ENCODE data around the gene CDYL2. TPM values are rescaled to one million over a fixed set of nuclear protein-coding genes. Genes with fewer than 3 reads are reported as not detected.

Gene CDYL2
- total RNA-seq, 2 donors from 2014 or later, result 35.9 to 44.3 TPM

- no peak for DNase-seq
- no peak overlapping the region for H3K4me3 Mint-ChIP-seq
- H3K27me3 Mint-ChIP-seq (ENCODE audit: low read depth), result no peaks in the 10 kb centered on the region
- H3K27ac Mint-ChIP-seq, result no peak overlapping the region
- H3K36me3 Mint-ChIP-seq (ENCODE audit: insufficient read depth in 2 of 2), result peaks cover 0 to under 1% of the 10 kb centered on the region in 2 donors
- no peaks in the 10 kb centered on the region for H3K9me3 Mint-ChIP-seq
- peaks cover 17% of the 10 kb centered on the region for H3K4me1 Mint-ChIP-seq (ENCODE audit: low read depth)
- ATAC-seq (replicated peaks in 1 of 2), result no peak
Measured at GRCh38 chr16:80689487-80689886, 114.9 kb downstream of the CDYL2 start.

- peaks cover 5% of the 10 kb centered on the region for H3K4me1 Mint-ChIP-seq (ENCODE audit: low read depth)
- ATAC-seq (replicated peaks in 1 of 2) (no peak), DNase-seq (no peak)
- no peak overlapping the region for H3K27ac Mint-ChIP-seq
- H3K4me3 Mint-ChIP-seq, result no peak overlapping the region
- no peaks in the 10 kb centered on the region for H3K27me3 Mint-ChIP-seq (ENCODE audit: low read depth)
- peaks cover 1 to 2% of the 10 kb centered on the region in 2 donors for H3K36me3 Mint-ChIP-seq (ENCODE audit: insufficient read depth in 2 of 2)
- no peaks in the 10 kb centered on the region for H3K9me3 Mint-ChIP-seq
Measured at GRCh38 chr16:80687606-80688005, 116.8 kb downstream of the CDYL2 start.

DNA sequence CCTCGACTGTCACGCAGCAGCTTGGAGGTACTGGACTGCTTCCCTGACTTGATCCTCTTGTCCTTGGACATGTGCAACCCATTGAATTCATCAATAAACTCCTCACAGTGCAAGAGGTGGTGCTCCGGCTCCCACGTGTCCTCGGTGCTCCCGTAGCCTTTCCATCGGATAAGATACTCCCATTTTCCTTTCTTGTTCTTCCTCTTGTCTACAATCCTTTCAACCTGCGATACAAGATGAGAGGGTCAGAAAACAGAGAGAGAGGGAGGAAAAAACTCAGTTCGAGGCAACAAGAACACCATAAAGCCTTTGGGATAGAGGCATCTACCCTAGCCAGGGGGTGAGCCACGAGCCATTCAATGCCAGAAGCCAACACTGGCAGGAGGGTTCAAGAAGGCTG is 119.5 kb downstream of the CDYL2 start:
- Mint-ChIP-seq H3K36me3 (ENCODE audit: insufficient read depth in 2 of 2) (peaks cover 1 to 2% of the 10 kb centered on the region in 2 donors), H3K27ac (no peak overlapping the region), H3K9me3 (no peaks in the 10 kb centered on the region), H3K4me1 (ENCODE audit: low read depth) (peaks cover 16% of the 10 kb centered on the region), H3K4me3 (no peak overlapping the region), H3K27me3 (ENCODE audit: low read depth) (no peaks in the 10 kb centered on the region)
- ATAC-seq (replicated peaks in 1 of 2), result no peak
- no peak for DNase-seq

GRCh38 chr16:80684136-80684765 is 120.1 kb downstream of the CDYL2 start:
- DNase-seq (no peak), ATAC-seq (replicated peaks in 1 of 2) (no peak)
- H3K27me3 Mint-ChIP-seq (ENCODE audit: low read depth), result no peaks in the 10 kb centered on the region
- peaks cover 16% of the 10 kb centered on the region for H3K4me1 Mint-ChIP-seq (ENCODE audit: low read depth)
- H3K4me3 Mint-ChIP-seq, result no peak overlapping the region
- H3K9me3 Mint-ChIP-seq, result no peaks in the 10 kb centered on the region
- H3K36me3 Mint-ChIP-seq (ENCODE audit: insufficient read depth in 2 of 2), result peaks cover 2 to 5% of the 10 kb centered on the region in 2 donors
- H3K27ac Mint-ChIP-seq, result no peak overlapping the region

GRCh38 chr16:80683646-80684045 is 120.8 kb downstream of the CDYL2 start:
- ATAC-seq (replicated peaks in 1 of 2), result no peak
- no peaks in the 10 kb centered on the region for H3K9me3 Mint-ChIP-seq
- DNase-seq, result no peak
- H3K4me1 Mint-ChIP-seq (ENCODE audit: low read depth), result peaks cover 16% of the 10 kb centered on the region
- H3K4me3 Mint-ChIP-seq, result no peak overlapping the region
- no peak overlapping the region for H3K27ac Mint-ChIP-seq
- H3K36me3 Mint-ChIP-seq (ENCODE audit: insufficient read depth in 2 of 2), result peaks cover 2 to 5% of the 10 kb centered on the region in 2 donors
- no peaks in the 10 kb centered on the region for H3K27me3 Mint-ChIP-seq (ENCODE audit: low read depth)

DNA sequence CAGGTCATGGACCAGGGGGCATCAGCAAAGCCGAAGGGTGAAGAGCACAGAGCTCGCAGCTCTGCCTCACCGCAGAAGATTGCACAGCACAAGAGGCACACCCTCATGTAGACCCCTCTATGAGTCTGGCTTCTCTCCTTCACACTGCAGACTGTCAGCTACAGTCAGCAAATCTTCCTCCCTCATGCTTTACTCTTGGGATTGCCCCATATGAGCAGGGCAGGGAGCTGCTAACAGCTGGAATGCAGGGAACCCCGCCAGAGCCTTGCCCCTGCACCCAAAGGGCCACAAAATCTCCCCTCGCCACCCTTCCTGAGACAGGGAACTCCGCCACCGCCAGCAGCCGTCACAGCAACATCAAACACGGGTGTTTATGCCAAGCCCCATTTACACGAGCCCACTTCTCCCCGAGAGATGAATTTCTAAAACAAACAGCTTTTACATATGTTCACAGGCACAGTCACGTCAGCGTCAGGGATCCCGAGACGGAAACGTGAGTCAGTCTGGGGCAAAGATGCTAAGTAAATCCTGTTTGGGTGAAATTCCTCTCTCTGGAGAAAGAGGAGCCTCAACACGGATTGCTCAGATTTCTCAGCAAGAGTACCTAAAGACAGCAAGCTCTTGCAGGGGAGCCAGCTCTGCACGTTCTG is 121.9 kb downstream of the CDYL2 start:
- H3K4me1 Mint-ChIP-seq (ENCODE audit: low read depth), result peaks cover 16% of the 10 kb centered on the region
- ATAC-seq (replicated peaks in 1 of 2), result no peak
- no peak for DNase-seq
- H3K4me3 Mint-ChIP-seq, result no peak overlapping the region
- peaks cover 2 to 5% of the 10 kb centered on the region in 2 donors for H3K36me3 Mint-ChIP-seq (ENCODE audit: insufficient read depth in 2 of 2)
- no peak overlapping the region for H3K27ac Mint-ChIP-seq
- H3K9me3 Mint-ChIP-seq, result no peaks in the 10 kb centered on the region
- H3K27me3 Mint-ChIP-seq (ENCODE audit: low read depth), result no peaks in the 10 kb centered on the region

DNA sequence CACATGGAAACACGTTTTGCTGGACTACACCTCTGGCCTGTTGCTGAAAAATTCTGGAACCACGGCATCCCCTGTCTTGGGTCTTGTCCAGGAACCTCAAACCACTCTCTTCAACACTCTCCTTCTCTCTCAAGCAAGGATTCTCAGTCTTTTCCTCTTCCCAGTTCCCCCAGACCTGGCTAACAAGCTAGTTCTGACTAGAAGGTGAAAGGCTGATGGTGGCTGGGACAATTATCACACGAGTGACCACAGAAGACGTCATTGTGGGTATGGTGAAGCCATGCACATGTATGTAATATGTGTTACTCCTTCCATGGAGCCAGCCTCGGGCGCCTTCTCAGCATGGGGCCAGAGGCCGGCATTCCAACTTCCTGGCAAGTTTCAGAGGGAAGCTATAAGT is 123.0 kb downstream of the CDYL2 start:
- Mint-ChIP-seq H3K27me3 (ENCODE audit: low read depth) (no peaks in the 10 kb centered on the region), H3K27ac (no peak overlapping the region), H3K36me3 (ENCODE audit: insufficient read depth in 2 of 2) (peaks cover 5 to 7% of the 10 kb centered on the region in 2 donors), H3K9me3 (no peaks in the 10 kb centered on the region), H3K4me3 (no peak overlapping the region), H3K4me1 (ENCODE audit: low read depth) (peaks cover 27% of the 10 kb centered on the region)
- ATAC-seq (replicated peaks in 1 of 2) (no peak), DNase-seq (no peak)

DNA sequence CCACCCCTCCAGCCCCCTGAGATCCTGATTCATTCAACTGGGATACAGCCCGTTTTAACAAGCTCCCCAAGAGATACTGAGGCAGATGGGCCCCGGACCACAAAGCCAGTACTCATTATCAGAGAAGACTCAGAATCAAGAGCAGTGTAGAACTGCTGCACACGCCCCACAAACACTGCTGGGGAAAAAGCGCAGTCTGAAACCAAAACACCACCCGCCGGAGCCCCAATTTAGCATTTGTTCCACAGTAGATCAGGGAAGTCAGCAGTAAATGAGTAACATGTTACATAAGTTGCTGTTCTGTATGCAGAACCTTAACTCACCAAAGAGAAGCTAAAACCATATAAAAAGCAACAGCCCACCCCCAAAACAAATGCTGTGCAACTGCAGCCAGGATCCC is 123.6 kb downstream of the CDYL2 start:
- Mint-ChIP-seq H3K27me3 (ENCODE audit: low read depth) (no peaks in the 10 kb centered on the region), H3K9me3 (no peaks in the 10 kb centered on the region), H3K27ac (no peak overlapping the region), H3K4me1 (ENCODE audit: low read depth) (peaks cover 33% of the 10 kb centered on the region), H3K36me3 (ENCODE audit: insufficient read depth in 2 of 2) (peaks cover 5 to 7% of the 10 kb centered on the region in 2 donors), H3K4me3 (no peak overlapping the region)
- no peak for DNase-seq
- no peak for ATAC-seq (replicated peaks in 1 of 2)

DNA sequence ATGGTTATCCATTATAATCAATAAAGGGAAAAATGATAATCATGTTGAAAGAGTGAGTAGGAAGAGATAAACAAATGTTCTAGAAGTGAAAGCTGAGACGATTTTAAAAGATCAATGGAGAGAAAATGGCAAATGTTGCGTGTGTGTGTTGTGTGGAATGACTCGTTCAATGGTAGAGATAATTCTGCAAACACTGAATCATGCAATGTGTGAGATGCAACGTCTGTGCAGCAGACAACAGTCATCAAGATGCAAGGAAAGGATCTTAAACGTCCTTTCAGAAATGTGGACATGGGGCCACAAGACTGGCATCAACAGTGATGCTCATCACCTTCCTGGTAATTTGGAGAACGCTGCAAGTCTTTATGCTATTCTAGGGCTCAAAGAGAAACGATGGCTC is 124.4 kb downstream of the CDYL2 start:
- DNase-seq (no peak), ATAC-seq (replicated peaks in 1 of 2) (peak; percentile 41 to 67)
- Mint-ChIP-seq H3K27ac (no peak overlapping the region), H3K4me1 (ENCODE audit: low read depth) (peaks cover 34% of the 10 kb centered on the region), H3K36me3 (ENCODE audit: insufficient read depth in 2 of 2) (peaks cover 5 to 7% of the 10 kb centered on the region in 2 donors), H3K9me3 (no peaks in the 10 kb centered on the region), H3K4me3 (no peak overlapping the region), H3K27me3 (ENCODE audit: low read depth) (no peaks in the 10 kb centered on the region)

GRCh38 chr16:80674884-80675283 is 129.5 kb downstream of the CDYL2 start:
- Mint-ChIP-seq H3K4me1 (ENCODE audit: low read depth) (peaks cover 28% of the 10 kb centered on the region), H3K36me3 (ENCODE audit: insufficient read depth in 2 of 2) (peaks cover 5 to 13% of the 10 kb centered on the region in 2 donors), H3K27ac (no peak overlapping the region), H3K4me3 (no peak overlapping the region), H3K9me3 (peaks cover 2 to 3% of the 10 kb centered on the region in 2 donors), H3K27me3 (ENCODE audit: low read depth) (no peaks in the 10 kb centered on the region)
- no peak for DNase-seq
- no peak for ATAC-seq (replicated peaks in 1 of 2)

- no peak overlapping the region for H3K4me3 Mint-ChIP-seq
- ATAC-seq (replicated peaks in 1 of 2) (no peak), DNase-seq (no peak)
- H3K27me3 Mint-ChIP-seq (ENCODE audit: low read depth), result no peaks in the 10 kb centered on the region
- H3K4me1 Mint-ChIP-seq (ENCODE audit: low read depth), result peaks cover 29% of the 10 kb centered on the region
- H3K27ac Mint-ChIP-seq, result peak overlapping the region; percentile 19
- peaks cover 5 to 12% of the 10 kb centered on the region in 2 donors for H3K36me3 Mint-ChIP-seq (ENCODE audit: insufficient read depth in 2 of 2)
- H3K9me3 Mint-ChIP-seq, result peaks cover 2 to 4% of the 10 kb centered on the region in 2 donors
Measured at GRCh38 chr16:80672379-80672778, 132.0 kb downstream of the CDYL2 start.

DNA sequence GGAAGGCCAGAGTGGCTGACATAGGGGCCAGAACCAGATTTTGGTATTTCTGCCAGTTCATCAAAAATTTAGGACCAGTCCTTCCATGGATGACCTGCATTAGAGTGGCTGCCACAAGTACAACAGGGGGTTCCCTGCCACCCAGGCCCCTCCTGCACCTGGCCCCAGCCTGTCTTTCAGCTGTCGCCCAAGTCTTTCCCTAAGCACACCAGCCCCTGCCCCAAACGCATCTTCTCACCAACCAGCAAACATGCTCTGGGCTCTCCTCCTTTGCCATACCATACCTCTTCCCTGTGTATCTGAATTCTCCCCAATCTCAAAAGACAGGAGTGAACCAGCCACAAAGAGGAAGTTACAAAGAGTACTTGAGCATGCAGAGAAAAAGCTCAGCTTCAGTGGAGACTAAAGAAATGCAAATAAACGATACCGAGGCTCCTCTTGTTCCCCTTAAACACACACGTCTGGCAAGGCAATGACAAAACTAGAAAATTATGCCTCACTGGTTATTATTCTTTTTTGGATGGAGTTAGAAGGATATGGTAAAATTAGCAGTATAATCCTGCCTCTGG is 133.0 kb downstream of the CDYL2 start:
- no peak overlapping the region for H3K27ac Mint-ChIP-seq
- DNase-seq (no peak), ATAC-seq (replicated peaks in 1 of 2) (no peak)
- H3K27me3 Mint-ChIP-seq (ENCODE audit: low read depth), result no peaks in the 10 kb centered on the region
- peaks cover 3 to 10% of the 10 kb centered on the region in 2 donors for H3K36me3 Mint-ChIP-seq (ENCODE audit: insufficient read depth in 2 of 2)
- peaks cover 2 to 4% of the 10 kb centered on the region in 2 donors for H3K9me3 Mint-ChIP-seq
- H3K4me1 Mint-ChIP-seq (ENCODE audit: low read depth), result peaks cover 19% of the 10 kb centered on the region
- H3K4me3 Mint-ChIP-seq, result no peak overlapping the region

- Mint-ChIP-seq H3K27ac (peak overlapping the region; percentile 32), H3K4me1 (ENCODE audit: low read depth) (peaks cover 12% of the 10 kb centered on the region), H3K9me3 (peaks cover 2 to 4% of the 10 kb centered on the region in 2 donors), H3K27me3 (ENCODE audit: low read depth) (no peaks in the 10 kb centered on the region), H3K36me3 (ENCODE audit: insufficient read depth in 2 of 2) (peaks cover 3 to 10% of the 10 kb centered on the region in 2 donors), H3K4me3 (no peak overlapping the region)
- DNase-seq, result peak in 1 of 2 donors; percentile 10
- ATAC-seq (replicated peaks in 1 of 2), result peak in 1 of 2 donors; percentile 42
Measured at GRCh38 chr16:80670170-80670865, 134.1 kb downstream of the CDYL2 start.

All from activated T-cell treated with anti-CD3 and anti-CD28 coated beads, Interleukin-2, amount 50 U/mL, for 72 hours (primary cell).